ENCODE results near the gene RLN3. TPM values are rescaled to one million over a fixed set of nuclear protein-coding genes. Genes with fewer than 3 reads are reported as not detected.

RLN3 gene
- total and polyA plus RNA-seq, 4 donors, result not detected

- DNase-seq (ENCODE audit: low spot score), result no peak
- H3K9ac ChIP-seq (ENCODE audit: low read depth in 1 of 2, low read length in 2 of 2), result peak overlapping the region in 1 of 2 donors; percentile 25
- H3K4me1 ChIP-seq (ENCODE audit: control insufficient read depth in 4 of 4, insufficient read depth in 4 of 4, low read length in 3 of 4), result peaks cover 6 to 15% (median 10%) of the 10 kb centered on the region in 4 donors
- WGBS, result 67% methylated on average over 10 of the region's 10 CpGs
- H3K9me3 ChIP-seq (ENCODE audit: control insufficient read depth in 4 of 4, low read length in 3 of 4), result peaks cover 0 to 3% (median 1%) of the 10 kb centered on the region in 4 donors
- H3K4me3 ChIP-seq (ENCODE audit: low read depth in 1 of 3, low read length in 3 of 3), result no peak overlapping the region
- peaks cover 0 to 6% (median 0%) of the 10 kb centered on the region in 4 donors for H3K36me3 ChIP-seq (ENCODE audit: control insufficient read depth in 4 of 4, insufficient read depth in 3 of 4, low read depth in 1 of 4, low read length in 3 of 4)
- no peaks in the 10 kb centered on the region for H3K27me3 ChIP-seq (ENCODE audit: control insufficient read depth in 4 of 4, insufficient read depth in 4 of 4, low read length in 3 of 4)
- TF ChIP-seq GABPA (IDR thresholded peaks at IDR 0.05 in 1 of 2, conservative IDR thresholded peaks at IDR 0.05 in 1 of 2) (no peak), YY1 (IDR thresholded peaks at IDR 0.05) (no peak), RAD21 (IDR thresholded peaks at IDR 0.05) (no peak), EGR1 (IDR thresholded peaks at IDR 0.05; ENCODE audit: low read depth in 2 of 2) (no peak), RXRA (IDR thresholded peaks at IDR 0.05) (no peak), HNF4G (IDR thresholded peaks at IDR 0.05) (no peak), SP1 (IDR thresholded peaks at IDR 0.05) (no peak), REST (IDR thresholded peaks at IDR 0.05) (no peak), JUND (IDR thresholded peaks at IDR 0.05) (no peak), ZBTB33 (IDR thresholded peaks at IDR 0.05) (no peak)
- peak overlapping the region; percentile 26 to 93 for H3K27ac ChIP-seq (ENCODE audit: low read depth in 1 of 2, low read length in 2 of 2)
These were observed 24.5 kb upstream of the RLN3 start for GRCh38 chr19:14003251-14004055.

- Histone ChIP-seq H3K27ac (ENCODE audit: low read depth in 1 of 2, low read length in 2 of 2) (peak overlapping the region; percentile 93 to 96), H3K9me3 (ENCODE audit: control insufficient read depth in 4 of 4, low read length in 3 of 4) (no peaks in the 10 kb centered on the region), H3K36me3 (ENCODE audit: control insufficient read depth in 4 of 4, insufficient read depth in 3 of 4, low read depth in 1 of 4, low read length in 3 of 4) (peaks cover 0 to 2% (median 0%) of the 10 kb centered on the region in 4 donors), H3K4me3 (ENCODE audit: low read depth in 1 of 3, low read length in 3 of 3) (peak overlapping the region; percentile 52 to 83 (median 58)), H3K4me1 (ENCODE audit: control insufficient read depth in 4 of 4, insufficient read depth in 4 of 4, low read length in 3 of 4) (peaks cover 6 to 15% (median 10%) of the 10 kb centered on the region in 4 donors), H3K27me3 (ENCODE audit: control insufficient read depth in 4 of 4, insufficient read depth in 4 of 4, low read length in 3 of 4) (no peaks in the 10 kb centered on the region), H3K9ac (ENCODE audit: low read depth in 1 of 2, low read length in 2 of 2) (peak overlapping the region; percentile 21 to 48)
- no peak for DNase-seq (ENCODE audit: low spot score)
- WGBS, result 11% methylated on average over 14 of the region's 14 CpGs
- TF ChIP-seq YY1 (IDR thresholded peaks at IDR 0.05), result peak; percentile 78
- TF ChIP-seq SP1 (IDR thresholded peaks at IDR 0.05), result peak; percentile 92
- TF ChIP-seq JUND (IDR thresholded peaks at IDR 0.05), result peak; percentile 27 to 46
- TF ChIP-seq ZBTB33 (IDR thresholded peaks at IDR 0.05), result no peak
- peak in 1 of 2 donors; percentile 36 for TF ChIP-seq GABPA (IDR thresholded peaks at IDR 0.05 in 1 of 2, conservative IDR thresholded peaks at IDR 0.05 in 1 of 2)
- TF ChIP-seq HNF4G (IDR thresholded peaks at IDR 0.05), result peak; percentile 46
- TF ChIP-seq MAX (IDR thresholded peaks at IDR 0.05), result peak; percentile 80
- peak; percentile 29 to 47 for TF ChIP-seq RXRA (IDR thresholded peaks at IDR 0.05)
- peak; percentile 27 for TF ChIP-seq REST (IDR thresholded peaks at IDR 0.05)
- TF ChIP-seq FOXA2 (IDR thresholded peaks at IDR 0.05), result no peak
- TF ChIP-seq NR2F2 (IDR thresholded peaks at IDR 0.05), result no peak
- TF ChIP-seq HNF4A (conservative IDR thresholded peaks at IDR 0.05), result peak; percentile 61 to 81
- no peak for TF ChIP-seq FOXA1 (IDR thresholded peaks at IDR 0.05)
- TF ChIP-seq RAD21 (IDR thresholded peaks at IDR 0.05), result peak in 1 of 2 donors; percentile 21
These were observed 23.2 kb upstream of the RLN3 start for GRCh38 chr19:14004619-14005348.

Measured in liver (tissue), 9 donors.